ENCODE measurements around the gene TP63.

DNA sequence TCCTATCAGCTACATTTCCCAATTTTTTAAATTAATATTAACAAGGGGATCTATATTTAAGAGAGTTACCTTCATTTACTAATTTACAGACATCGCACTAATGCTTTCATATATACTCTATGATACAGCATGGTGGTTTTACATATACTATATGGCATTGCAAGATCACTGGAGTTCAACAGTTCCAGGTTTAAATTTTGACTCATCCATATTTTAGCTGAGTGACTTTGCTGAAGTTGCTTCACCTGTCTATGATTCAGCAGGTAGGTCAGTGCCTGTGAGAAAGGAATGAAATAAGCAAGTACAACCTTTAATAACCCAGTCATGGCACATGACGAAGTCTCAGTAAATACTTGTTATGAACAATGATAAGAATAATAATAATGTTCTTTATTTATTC is 278.4 kb downstream of the TP63 start:
- TF ChIP-seq YY1 (IDR thresholded peaks at IDR 0.05; ENCODE audit: insufficient read depth, insufficient read length) (no peak), SUZ12 (IDR thresholded peaks at IDR 0.05; ENCODE audit: extremely low read depth, insufficient read depth, insufficient read length) (no peak), ZNF274 (IDR thresholded peaks at IDR 0.05; ENCODE audit: low read depth, low read length) (no peak)
